H4 (cell line): ENCODE measurements around the gene SMIM24. TPM values are rescaled to one million over a fixed set of nuclear protein-coding genes. Genes with fewer than 3 reads are reported as not detected.
"Not testable (repeated sequence)": the region's sequence is repeated elsewhere in the genome, so short reads cannot be mapped to it uniquely, and the experiment has no call there.

Experiments
- DNase-seq: peaks from one replicate; pipeline ENCODE4 v3.0.0-alpha.2; 2015; ENCODE audit warnings: low spot score
- total RNA-seq: library from RNA; depleted of rRNA; stranded (reverse); fragments of >200 nt; shearing (Covaris generic); gene quantifications from 2 replicates; pipeline ENCODE4 v1.2.3, GENCODE V29; 2014

The SMIM24 gene
- total RNA-seq, 1 experiment from 2014 or later, result not detected

DNA sequence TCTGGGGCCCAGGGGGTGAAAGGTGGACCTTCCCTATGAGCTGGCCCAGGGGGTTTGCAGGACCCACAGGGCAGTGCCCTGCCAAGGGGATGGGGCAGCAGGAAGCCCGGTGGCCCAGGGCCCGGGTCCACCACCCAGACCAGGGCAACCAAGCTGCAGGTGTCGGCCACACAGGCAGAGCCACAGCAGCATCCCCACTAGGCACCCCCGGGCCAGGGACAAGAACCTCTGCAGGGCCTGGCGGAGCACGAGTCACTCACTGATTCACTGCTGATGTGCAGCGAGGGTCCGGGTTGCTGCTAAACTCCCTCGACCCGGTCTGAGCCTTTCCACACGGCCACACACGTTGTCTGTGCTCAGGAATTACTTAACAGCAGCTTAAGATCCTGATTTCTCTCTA is 34.6 kb upstream of the SMIM24 start:
- no peak for DNase-seq

DNA sequence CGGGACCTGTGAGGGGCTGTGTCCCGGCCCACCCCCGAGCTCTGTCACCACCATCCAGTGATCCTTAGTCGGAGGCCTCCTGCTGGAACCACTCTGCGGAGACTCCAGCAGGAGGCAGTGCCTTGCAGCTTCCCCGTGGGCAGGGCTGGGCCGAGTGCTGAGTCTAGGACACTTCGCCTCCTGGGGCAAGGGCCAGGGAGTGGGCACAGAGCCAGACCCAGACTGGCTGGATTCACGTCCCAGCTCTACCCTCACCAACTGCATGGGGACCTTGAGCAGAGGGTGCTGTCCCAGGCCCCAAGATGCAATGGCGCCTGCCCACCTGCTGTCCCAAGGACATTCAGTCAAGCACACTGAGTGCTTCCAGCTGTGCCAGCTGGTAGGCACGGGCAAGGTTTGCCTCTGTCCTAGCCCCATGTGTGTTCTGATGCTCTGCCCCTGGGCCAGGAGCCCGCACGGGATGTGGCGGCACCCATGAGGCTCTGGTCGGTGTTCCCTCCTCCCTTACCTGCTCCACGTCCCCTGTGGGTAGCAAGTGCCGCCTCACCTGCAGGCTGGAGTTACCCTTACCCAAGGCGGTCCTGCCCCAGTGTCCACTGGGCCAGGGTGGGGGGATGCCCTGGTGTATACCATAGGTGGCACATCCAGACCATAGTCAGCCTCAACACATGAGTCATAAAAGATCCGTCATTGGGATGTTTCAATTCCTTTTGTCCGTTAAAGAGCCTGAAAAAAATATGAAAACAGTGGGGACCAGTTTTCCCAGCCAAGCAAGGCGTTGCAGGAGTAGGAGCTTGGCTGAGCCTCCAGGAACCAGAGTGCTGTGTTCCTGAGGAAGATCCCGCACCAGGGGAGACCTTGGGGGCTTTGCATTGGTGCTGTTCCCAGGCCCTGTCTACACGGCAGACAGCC is 33.2 kb upstream of the SMIM24 start:
- no peak for DNase-seq

DNA sequence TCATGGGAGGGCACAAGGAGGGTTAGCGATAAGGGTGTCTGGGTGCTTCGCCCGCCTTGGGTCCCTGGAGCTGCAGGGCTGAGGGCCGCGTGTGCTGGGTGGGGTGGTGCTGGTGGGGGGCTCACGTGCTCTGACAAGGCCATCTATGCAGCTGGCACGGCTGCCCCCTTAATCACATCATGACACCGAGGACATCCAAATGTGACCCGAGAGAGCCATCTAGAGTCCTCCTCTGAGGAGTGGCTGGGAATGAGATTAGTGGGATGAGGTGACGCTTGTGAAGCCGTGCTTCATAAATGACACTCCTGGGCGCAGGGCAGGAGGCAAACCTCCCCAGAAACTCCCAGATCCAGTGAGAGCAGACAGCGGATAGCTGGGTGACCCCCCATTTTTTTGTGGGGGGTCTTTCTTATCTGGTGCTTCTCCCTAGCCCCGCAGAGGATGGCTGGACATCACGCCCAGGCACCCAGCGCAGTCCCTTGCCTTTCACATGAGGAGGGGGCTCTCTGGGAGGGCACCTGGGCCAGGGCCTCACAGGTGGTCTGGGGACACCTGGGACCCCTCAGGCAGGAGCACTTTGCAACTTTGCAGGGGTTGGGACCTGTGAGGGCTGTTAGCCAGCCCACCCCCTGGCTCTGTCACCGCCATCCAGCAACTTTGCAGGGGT is 32.4 kb upstream of the SMIM24 start:
- no peak for DNase-seq

DNA sequence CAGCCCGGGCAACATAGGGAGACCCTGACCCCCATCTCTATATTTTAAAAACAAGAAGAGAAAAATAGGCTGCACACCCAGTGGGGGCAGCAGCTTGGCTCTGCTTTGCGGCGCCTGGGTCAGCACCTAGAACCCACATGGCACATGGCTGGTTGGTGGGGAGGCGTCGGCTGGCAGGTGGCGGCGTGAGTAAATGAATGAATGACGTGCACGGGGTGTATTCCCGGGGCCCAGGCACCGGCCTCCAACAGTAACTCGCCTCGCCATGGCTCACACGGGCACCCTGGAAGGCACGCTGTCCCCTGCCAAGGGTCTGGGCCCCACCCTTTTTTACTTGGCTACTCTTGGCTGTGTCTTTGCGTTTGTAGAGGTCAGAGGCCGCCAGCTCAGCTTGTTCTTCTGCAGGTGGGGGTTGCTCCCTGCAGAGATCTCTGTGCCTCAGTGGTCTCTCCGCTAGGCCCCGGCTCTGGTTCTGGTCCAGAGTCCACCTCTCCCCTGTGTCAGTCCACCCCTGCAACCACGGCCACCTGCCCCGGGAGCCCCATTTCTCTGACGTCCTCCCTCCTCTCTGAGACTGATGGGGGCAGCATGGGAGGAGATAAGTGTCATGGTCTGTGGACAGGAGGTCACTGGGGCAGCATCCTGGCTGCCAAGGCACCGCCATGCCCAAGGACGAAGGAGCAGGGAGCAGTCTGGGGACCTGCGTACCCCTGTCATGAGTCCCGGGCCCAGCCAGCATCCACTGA is 31.4 kb upstream of the SMIM24 start:
- no peak for DNase-seq

DNA sequence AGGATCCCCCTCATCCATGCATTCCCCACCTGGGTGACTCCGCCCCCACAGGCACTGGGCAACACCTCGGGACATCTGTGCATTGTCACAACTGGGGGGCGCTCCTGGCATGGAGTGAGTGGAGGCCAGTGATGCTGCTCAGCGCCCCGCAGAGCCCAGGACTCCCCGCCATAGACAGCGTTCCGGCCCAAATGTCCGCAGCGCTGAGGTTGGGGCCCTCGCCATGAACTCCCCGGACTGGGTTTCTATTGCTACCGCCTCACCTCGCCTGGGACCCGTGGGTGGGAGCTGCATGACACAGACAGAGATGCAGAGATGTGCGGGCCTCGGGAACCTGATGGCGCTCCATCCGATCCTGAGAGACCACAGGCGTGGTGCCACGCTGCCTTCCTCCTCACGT is 30.4 kb upstream of the SMIM24 start:
- DNase-seq, result no peak

DNA sequence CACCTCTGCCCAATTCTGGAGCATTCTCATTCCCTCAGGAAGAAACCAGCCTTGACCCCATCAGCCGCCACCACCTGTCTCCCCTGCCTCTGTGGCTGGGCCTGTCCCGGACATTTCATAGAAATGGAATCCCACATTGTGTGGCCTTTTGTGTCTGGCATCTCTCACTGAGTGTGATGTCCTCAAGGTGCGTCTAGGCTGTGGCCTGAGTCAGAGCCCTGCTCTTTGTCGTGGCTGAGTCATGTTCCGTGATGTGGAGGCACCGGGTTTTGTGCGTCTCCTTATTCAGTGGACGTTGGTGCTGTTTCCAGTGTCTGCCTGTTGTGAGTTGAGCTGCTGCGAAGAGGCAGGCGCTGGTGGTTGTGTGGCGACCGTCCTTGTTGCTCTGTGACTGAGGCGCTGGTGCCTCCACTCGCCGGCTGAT is 29.3 kb upstream of the SMIM24 start:
- DNase-seq, result no peak

DNA sequence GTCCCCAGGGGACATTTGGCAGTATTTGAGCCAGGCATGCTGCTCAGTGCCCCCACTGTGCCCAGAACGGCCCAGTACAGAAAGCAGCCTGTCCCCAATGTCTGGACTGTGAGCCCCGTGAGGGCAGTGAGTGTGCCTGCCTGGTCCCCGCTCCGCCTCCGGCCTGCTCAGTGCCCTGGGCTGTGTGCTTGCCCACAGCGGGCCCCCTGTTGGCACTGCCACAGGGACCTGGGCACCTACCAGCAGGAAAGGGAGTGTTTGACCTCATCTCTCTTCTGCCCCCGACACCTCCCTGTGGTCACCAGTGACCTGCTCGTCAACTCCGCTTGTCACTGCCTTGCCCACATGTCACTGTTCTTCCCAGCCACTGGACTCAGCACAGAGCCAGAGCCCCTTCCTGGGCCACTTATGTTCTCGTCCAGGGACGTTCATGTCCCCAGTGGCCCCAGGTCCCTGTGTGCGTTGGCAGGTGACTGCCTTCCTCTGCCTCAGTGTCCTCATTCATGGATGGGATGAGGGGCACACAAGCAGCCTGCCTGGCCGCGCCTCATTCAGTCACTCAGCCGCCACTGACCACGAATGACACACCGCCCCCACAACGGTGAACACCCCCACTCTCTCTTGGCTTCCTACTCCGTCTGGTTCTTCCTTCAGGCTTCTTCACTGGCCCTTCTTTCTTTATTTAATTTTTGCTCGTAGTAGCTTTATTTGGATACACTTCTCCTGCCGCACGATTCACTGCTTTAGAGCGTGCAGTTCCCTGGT is 28.6 kb upstream of the SMIM24 start:
- no peak for DNase-seq

DNA sequence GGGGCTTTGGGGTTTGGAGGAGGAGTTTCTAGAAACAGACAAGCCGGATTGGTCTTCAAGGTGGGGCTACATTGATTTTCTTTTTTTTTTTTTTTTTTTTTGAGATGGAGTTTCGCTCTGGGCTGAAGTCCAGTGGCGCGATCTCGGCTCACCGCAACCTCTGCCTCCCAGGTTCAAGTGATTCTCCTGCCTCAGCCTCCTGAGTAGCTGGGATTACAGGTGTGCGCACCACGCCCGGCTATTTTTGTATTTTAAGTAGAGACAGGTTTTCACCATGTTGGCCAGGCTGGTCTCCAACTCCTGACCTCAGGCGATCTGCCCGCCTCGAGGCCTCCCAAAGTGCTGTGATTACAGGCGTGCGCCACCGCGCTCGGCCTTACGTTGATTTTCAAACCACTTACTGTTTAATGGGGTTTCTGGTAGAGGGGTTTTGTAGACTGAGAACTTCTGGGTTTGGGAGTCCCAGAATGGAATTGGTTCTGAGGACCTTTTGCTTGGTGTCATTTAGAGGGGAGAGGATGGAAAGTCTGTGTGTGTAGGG is 27.9 kb upstream of the SMIM24 start:
- not testable (repeated sequence) for DNase-seq

DNA sequence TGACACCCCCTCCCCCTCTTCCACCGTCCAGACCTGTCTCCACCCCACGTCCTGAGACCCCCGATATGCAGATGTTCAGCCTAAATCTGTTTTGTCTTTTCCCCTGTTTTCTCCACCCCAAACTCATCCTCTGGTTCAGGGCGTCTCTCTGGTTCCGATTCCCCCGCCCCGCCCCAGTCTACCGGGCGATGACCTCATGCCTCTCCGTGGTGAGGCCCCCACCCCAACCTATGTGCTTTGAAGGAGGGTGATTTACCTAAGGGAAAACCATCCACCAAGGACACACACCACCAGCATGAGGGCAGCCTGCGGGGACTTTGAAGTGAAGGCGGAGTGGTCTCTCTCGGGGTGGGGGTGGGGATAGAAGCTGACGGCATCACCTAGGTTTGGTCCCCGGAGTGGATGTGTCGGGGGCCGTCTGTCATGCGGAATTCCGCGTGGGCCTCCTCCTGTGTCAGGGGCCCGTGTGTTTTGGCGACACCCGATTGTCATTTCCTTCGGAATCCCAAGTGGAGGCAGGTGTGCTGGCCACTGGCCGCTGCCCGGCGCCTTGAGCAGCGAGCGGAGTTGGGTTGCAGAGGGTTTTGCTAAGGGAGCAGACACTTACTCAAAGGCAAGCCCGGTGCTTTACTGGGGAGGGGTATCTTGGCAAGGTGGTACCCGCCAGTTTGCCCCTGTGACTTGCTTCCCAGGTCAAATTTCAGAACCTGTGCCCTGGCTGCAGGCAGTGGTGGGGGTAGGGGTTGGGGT is 27.2 kb upstream of the SMIM24 start:
- no peak for DNase-seq

DNA sequence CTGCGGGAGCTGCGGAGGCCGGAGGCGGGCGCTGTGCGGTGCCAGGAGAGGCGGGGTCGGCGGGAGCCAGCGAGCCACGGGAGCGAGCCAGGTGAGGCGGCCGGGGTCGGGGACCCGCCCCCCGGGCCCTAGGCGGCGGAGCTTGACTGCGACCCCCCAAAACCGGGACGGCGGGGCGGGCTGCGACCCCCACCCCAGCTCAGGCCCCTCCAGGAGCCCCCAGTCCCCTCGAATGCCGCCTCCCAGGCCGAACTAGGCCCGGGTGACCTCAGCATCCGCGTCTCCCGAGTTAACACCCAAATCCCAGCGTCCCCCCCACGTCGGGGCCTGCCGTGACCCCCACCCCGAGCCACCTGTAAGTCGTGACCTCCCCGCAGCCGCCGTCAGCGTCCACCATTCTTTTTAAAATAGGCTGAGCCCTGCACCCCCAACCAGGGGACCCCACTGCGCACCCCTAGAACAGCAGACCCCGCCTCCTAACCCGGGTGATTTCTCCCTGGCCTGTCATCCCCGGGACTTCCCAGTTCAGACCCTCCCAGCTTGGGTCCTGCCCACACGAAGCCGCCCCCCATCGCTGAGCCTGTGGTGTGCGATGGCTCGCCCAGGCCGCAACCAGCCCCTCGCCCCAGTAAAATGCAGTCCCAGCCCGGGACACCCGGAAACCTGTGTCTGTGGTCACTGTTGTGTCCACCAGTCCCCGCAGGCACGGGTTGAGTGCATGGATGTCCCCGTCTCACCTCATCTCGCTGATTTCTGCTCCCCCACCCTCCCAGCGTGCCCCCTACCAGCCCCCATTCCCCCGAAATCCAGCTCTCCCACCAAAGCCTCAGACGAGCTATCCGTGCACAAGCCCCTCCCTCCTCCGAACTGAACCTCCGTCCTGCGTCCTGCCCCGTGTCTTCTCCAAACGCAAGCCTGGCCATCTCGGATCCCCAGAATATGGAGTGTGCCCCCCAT is 26.3 kb upstream of the SMIM24 start:
- no peak for DNase-seq

DNA sequence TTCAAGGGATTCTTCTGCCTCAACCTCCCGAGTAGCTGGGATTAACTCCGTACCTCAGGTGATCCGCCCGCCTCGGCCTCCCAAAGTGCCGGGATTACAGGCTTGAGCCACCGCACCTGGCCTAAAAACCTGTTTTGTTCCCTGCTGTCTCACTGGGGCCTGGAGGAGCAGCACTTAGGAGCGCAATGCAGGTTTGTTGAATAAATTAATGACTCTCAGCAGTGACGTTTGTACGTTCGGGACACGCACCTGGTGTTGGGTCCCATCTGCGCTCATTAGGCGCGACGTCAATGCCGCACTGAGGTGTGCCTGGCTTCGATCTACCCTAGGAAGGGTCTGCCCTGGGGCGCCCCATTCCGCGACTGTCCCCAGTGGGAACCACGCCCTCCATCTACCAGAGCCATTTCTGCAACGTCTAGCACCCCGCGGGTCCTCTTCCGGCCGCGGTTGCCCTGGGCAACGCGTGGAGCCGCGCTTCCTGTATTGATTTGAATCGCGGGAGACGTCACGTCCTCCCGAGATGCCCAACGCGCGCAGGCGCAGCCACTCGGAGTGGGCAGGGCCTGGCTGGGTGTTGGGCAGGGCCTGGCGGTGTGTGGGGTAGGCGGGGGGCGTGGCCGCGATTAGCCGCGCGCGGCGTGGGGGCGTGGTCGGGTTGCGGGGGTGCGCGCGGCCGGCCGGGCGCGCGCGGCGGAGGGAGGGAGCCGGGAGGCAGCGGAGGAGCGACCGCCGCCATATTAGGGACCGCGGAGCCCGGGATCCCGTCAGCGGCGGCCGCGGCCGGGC is 25.5 kb upstream of the SMIM24 start, which contains the start of gene FZR1:
TSS of gene FZR1 (plus strand) at position 714 of the 786 bp plus-strand sequence. CDS start 16,679 bp downstream, outside the sequence.
- DNase-seq, result peak; percentile 97

DNA sequence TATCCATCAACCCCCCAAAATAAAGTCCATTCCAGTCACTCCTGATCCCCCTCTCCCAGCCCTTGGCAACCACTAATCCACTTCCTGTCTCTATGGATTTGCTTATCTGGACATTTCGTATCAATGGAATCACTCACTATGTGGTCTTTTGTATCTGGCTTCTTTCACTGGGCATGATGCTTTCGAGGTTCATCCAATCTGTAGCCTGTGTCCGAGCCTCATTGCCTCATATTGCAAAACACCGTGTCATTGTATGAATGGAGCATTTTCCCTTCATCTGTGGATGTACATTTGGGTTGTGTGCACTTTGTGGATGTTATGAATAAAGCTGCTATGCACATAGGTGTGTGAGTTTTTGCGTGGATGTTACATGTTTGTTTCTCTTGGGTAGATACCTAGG is 24.4 kb upstream of the SMIM24 start:
- DNase-seq, result no peak

DNA sequence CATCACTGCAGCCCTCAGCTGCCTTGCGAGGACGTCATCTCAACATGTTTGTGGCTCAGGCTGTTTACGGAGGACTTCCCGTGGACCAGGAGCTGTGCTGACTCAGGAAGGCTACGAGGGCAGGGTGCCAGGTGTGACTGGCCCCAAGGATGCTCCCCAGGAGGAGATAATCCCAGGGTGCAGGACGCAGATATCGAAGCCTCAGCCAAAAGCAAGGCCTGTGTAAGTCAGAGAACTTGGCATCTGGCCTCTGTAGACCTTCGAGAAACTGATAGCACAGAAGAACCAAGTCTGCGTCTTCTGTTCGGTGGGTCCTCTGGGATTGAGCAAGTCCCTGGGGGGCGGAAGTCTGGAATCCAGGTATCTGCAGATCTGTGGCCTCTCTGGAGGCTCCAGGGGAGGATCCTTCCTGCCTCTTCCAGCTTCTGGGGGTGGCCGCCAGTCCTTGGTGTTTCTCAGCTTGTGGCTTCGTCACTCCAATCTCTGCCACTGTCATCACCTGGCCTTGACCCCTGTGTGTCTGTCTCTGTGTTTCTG is 22.8 kb upstream of the SMIM24 start:
- peak; percentile 81 for DNase-seq

DNA sequence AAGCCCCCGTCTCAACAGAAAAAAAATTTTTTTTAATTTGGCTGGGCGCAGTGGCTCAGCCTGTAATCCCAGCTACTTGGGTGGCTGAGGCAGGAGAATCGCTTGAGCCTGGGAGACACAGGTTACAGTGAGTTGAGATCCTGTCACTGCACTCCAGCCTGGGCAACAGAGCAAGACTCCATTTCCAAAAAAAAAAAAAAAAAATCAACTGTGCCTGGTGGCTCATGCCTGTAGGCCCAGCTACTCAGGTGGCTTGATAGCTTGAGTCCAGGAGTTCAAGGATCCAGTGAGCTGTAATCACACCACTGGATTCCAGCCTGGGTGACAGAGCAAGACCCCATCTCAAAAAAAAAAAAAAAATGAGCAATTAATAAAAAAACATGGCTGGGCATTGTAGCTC is 21.5 kb upstream of the SMIM24 start:
- DNase-seq, result no peak

DNA sequence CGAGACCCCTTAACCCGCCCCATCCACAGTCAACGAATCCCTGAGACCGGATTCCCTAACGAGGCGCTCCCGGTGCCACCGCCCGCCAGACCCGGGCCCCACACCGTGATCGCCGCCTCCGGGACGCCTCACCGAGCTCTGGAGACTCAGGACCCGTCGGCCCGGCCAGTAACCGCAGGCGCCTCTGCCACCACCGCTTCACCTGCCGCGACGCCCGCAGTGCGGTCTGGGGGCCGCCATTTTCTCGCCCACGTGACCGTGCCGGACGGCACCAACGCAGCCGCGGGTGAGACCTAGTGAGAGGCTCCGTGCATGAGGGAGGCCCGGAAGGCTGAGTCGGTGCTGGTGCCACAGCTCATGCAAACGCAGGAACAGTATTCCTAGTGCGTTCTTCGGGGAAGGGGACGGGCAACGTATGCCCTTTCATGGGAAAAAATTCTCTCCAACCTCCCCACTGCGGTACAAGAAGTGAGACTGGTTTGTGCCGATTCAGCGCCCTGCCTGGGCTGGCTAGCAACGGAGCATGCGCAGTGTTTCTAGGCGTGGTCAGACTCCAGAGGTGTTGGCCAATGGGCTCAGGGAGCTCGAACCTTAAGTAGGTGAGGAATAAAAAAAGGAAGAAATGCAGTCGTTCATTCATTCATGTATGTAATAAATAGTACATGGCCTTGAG is 20.2 kb upstream of the SMIM24 start, which contains the start of gene DOHH:
TSS of gene DOHH (minus strand) at position 246 of the 673 bp plus-strand sequence. CDS start 3,860 bp downstream, outside the sequence.
- DNase-seq, result peak; percentile 97

DNA sequence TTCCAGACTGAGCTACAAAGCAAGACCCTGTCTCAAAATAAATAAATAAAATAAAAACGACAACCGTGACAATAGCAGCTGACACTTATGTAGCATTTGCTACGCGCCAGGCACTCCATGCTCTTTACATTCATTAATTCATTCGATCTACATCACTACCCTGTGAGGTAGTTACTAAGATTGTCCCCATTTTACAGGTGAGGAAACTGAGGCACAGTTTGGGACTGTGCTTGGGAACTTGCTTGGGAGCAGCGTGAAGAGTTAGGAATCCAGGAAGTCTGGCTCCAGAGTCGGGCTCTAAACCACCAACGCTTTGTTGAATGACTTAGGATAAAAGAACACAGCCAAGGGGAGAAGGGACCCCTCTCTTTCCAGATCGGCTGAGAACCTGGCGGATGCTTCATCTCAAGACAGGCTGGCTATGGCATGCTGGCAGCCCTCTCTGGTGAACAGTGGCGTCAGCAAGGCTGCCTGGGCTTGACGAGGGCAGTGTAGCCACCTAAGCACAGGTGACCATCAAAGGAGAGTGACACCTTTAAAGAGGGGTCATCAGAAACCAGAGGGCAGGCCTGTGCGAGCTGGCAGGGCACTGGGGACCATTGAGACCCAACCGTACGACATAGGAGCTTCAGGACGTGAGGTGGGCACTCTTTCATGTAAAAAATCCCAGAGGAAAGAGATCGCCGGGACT is 19.6 kb upstream of the SMIM24 start:
- DNase-seq, result no peak
